Endometrial microvascular endothelial cells (primary cell): ENCODE results near the gene RHOB. TPM values are rescaled to one million over a fixed set of nuclear protein-coding genes. Genes with fewer than 3 reads are reported as not detected.
"Not testable (repeated sequence)": the region's sequence is repeated elsewhere in the genome, so short reads cannot be mapped to it uniquely, and the experiment has no call there.

Source experiments
- in situ Hi-C: cut with HindIII; loops from 2 replicates; pipeline ENCODE4 v1.10.0; 2017; ENCODE audit warnings: low sequenced_read_pairs, low pct_unique_long_range_greater_than_20kb; ENCODE audit errors: inconsistent ontology term
- total RNA-seq: library from RNA; depleted of rRNA; stranded (reverse); fragments of >200 nt; gene quantifications from one replicate; pipeline ENCODE4 v1.2.3, GENCODE V29; 2015; ENCODE audit errors: inconsistent ontology term

RHOB gene
- 100 TPM for total RNA-seq

- in situ Hi-C loops: no loop called here
These were observed at the start of gene RHOB for GRCh38 chr2:20446917-20447436. Gene RHOB, plus strand, starts transcription at chr2:20447074. Its CDS starts 392 bp downstream, at chr2:20447466.

DNA sequence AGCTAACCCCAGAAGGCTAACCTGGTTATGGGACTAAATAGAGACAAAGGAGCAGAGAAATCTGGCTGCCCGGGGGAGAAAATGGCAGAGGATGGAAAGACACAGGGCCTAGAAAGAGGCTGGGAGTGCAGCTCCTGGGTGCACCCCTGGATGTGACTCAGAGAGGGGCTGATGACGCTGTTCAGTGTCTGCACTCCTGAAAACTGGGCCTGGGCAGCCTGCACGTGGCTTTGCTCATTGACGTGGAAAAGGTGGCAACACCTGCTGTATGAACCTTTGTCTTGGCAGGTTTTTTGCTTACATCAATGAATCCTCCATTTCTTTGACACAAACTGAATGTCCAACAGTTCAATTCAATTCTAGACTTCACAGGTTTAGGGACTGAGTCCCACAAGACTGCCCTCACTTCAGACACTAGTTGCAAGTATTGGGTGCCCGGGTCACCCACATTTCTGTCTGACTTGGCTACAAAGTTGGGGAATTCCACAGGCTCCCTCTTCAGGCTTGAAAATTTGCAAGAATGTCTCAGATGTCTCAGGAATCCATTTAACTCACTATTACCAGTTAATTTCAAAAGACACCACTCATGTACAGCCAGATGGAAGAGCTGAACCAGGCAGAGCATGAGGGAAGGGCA is 48.9 kb upstream of the RHOB start:
- in situ Hi-C loops: no loop called here

DNA sequence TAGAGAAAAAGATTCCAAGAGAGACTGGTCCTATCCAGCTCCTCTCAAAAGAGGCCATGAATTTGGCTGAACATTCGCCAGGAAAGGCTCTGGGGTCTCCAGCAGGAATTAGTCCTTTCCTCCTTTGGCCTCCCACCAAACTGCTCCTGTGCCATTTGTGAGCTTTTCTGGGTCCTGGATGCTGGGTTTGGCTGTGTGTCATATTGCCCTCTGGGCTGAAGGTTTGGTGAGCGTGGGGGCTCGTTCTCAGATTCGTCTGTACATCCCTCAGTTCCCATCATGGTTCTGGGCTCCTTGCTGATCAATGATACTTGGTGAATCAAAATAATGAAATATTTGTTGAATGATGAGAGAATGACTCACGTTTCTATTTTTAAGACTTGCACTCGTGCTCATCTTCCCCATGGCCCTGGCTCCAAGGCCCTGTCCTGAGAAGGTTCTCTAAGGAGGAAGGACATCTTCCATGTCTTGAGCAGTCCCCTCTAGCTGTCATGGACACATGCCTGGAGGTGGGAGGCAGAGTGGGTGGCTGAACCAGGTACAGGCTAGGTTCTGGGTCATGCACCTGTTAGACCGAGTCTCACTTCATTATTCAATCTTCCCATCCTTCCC is 47.8 kb upstream of the RHOB start:
- in situ Hi-C loops: no loop called here

GRCh38 chr2:20400306-20400705 is 46.6 kb upstream of the RHOB start:
- in situ Hi-C loops: no loop called here

DNA sequence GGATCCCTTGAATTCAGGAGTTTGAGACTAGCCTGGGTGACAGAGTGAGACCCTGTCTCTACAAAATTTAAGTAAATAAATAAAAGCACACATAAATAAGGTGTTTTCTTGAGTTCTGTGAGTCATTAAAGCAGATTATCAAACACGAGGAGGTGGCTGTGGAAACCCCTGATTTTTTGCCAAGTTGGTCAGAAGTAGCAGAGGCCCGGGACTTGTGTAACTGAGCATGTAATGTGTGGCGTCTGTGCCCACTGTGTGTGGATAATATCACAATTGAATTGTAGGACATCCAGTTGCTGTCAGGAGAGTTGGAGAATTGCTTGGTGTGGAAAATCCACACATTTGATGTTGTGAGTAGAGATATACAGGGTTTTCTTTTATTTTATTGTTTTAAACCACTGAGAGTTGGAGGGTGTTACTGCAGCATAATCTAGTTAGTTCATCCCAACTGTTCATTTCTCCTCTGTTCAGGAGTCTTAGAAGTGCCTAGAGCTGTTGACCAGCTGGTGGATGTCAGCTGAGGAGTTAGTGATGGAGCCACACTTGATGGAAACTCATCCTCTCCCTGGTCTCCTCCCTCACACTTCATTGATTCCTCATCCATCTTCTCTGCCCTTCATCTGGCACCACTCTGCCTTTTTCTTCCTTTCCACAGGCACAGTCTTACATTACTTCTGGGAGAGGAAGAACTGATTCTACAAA is 45.9 kb upstream of the RHOB start:
- in situ Hi-C loops: no loop called here

DNA sequence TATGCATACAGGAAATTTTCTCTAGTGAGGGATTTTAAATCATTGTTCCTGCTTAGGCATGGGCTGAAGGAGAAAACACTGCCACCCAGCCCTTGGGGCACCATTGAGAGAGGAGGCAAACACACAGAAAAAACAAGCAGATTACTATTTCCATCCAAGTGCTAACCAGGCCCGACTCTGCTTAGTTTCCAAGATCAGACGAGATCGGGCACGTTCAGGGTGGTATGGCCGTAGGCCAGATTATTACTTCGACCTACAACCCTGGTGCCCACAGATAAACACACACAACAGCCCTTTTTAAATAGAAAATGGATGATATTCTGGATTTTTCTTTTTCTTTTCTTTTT is 45.4 kb upstream of the RHOB start:
- in situ Hi-C loops: no loop called here

DNA sequence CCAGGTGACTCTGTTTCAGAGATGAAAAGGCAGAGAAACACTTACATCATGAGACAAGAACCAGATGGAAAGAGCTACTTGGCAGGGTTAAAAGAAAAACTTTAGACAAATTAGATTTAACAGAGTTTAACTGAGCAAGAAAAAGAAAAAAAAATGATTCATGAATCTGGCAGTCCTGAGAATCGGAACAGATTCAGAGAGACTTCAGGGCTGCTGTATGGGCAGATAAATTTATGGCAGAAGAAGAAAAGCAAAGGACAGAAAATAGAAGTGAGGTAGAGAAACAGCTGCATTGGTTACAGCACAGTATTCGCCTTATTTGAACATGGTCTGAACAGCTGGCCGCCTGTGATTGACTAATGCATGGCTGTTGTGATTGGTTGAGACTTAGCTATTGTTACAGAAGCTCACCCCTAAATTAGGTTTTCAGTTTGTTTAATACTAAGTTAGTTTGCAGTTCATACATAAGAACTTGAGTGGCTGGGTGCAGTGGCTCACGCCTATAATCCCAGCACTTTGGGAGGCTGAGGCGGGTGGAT is 43.0 kb upstream of the RHOB start:
- in situ Hi-C loops: no loop called here

DNA sequence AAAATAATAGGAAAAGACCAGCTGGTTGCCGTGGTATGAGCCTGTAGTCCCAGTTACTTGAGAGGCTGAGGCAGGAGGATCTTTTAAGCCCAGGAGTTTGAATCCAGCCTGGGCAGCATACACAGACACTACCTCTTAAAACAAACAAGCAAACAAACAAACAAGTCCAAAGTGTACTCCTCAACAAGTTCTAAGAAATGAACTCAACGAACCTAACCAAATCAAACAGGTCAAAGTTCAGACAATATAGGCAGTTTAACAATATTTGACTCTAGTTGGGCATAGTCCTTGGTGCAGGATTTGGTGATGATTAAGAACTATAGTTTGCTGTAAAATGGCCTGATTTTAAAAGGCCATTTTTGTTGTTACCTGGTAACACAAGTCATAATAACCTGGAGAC is 41.9 kb upstream of the RHOB start:
- in situ Hi-C loops: no loop called here

DNA sequence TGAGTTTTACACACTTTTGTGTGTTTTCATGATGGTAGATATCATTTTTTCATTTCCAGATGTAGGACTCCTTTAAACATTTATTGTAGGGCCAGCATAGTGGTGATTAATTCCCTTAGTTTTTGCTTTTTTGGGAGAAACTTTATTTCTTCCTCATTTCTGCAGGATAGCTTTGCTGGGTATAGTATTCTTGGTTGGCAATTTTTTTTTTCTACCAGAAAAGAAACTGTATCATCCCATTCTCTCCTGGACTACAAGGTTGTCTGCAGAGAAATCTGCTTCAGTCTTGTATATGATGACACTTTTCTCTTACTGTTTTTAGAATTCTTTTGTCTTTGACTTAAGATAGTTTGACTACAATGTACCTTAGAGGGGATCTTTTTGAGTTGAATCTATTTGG is 37.8 kb upstream of the RHOB start:
- in situ Hi-C loops: no loop called here

DNA sequence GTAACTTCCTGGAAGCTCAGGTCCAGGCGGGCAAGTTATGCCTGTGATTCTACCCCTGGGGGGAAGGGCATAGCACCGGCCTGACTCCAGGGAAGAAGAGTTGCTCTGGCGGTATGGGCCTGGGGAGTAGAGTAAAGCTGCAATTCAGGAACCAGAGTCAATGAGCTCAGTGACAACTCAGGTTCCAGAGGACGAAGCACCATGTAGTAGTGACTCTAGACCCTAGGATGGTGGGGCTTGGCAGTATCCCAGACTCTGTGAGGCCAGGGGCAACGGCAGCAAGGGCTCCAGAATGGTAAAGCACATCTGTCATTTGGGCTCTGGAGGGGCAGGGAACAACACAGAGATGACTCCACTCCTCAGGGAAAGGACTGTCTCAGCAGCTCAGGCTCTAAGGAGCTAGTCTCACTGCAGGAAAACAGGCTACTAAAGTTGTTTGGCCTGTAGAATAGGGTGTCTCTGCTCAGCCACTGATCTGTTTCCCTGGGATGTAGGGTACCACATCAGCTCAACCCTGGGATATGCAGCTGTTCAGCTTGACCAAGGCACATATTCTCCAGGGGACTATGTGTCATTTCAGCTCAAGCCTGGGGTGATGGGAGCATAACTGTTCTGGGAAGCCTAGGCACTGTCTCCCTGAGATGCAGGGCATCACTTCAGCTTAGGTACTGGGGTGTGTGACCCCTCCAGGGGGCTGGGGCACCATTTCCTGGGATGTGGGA is 36.2 kb upstream of the RHOB start:
- in situ Hi-C loops: no loop called here

GRCh38 chr2:20411361-20411894 is 35.4 kb upstream of the RHOB start:
- in situ Hi-C loops: no loop called here

DNA sequence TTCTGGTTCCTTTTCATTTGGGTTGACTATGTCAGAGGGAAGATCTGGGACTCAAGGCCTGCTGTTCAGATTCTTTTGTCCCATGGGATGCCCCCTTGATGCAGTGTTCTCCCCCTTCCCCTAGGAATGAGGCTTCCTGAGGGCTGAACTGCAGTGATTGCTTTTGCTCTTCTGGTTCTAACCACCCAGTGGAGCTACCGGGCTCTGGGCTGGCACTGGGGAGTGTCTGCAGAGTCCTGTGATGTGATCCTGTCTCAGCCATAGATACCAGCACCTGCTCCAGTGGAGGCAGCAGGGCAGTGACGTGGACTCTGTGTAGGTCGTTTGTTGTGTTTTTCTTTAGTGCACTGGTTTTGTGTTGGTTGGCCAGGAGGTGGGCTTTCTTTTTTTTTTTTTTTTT is 32.1 kb upstream of the RHOB start:
- in situ Hi-C loops: no loop called here

GRCh38 chr2:20415511-20415918 is 31.4 kb upstream of the RHOB start:
- in situ Hi-C loops: no loop called here

DNA sequence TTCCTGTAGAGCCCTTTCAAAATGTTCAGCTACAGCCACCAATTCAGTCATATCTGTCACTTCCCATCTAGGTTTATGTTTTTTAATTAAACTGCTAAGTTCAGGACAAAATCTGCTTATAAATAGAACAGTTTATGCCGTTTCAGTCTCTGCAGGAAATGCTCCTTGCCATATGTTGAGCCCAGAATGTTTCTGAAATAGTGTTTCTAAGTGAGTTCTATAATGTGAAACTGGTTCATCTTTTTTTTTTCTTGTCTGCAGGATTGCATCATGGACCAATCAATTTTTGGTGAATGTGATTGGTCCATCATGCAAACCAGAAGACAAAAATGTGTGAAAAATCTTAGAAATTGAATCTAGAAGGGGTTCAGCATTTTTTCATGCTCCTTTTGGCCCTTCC is 30.2 kb upstream of the RHOB start:
- in situ Hi-C loops: no loop called here

GRCh38 chr2:20417230-20417821 is 29.5 kb upstream of the RHOB start:
- in situ Hi-C loops: not testable (repeated sequence)

DNA sequence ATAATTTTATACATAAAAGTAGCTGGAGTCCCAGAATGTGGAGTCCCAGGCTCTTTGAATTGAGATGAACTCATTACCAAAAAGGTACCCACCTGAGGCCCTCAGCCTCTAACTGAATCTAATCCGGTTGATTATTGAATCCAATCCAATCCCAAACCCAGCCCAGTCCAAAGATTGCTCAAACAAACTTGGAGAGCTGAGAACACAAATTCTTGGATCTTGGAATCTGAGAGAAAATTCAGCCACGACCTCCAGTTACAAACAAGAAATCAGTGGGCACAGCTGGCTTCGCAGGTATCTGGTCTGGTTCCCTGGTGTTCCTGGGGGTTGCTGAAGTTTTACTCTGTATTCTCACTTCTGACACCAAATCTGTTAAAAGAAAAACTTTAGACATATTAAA is 28.4 kb upstream of the RHOB start:
- in situ Hi-C loops: no loop called here

DNA sequence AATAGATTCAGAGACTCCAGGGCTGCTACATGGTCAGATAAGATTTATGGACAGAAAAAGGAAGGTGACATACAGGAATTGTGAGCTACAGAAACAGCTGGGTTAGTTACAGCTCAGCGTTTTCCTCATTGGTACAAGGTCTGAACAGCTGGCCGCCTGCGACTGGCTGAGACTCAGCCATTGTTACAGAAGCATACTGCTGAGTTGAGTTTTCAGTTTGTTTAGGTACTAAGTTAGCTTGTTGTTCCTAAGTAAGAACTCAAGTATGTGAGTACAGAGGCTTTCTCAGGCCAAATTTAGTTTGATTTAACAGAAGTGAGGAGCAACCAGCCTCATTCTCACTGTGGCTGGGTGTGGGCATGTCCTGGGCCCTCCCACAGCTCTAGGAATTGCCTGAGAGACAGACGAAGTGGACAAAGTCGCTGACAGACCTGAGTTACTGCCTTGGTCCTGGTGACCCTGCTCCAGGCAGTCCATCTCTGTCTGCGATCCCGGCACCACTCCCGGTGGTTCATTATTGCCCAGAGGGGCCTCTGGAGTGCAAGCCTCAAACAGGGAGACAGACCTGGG is 27.8 kb upstream of the RHOB start:
- in situ Hi-C loops: no loop called here

DNA sequence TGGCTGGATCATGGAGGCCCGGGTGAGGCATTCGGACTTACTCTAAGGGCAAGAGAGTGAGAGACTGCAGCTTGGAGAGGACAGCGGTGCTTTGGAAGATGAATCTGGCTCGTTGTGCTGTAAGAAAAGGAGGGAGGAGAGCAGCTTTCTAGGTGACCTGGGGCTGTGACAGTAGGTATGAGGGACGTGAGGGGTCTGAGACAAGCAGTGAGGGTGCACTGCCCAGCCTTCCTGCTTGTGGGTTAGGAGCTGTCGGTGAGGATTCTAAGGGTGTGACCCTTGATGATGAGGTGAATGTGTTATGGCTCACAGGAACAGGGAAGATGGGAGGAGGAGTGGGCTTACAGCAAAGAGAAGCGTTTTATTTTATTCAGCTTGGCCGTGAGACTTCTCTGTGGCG is 27.1 kb upstream of the RHOB start:
- in situ Hi-C loops: no loop called here
